GM12872 (cell line): ENCODE data around the gene ANKRD45.

Experiments used
- CTCF ChIP-seq: IDR thresholded peaks from 3 replicates; pipeline ENCODE4 v1.5.1; 2011; ENCODE audit warnings: low read depth, mild to moderate bottlenecking, low read length, moderate library complexity; ENCODE audit not compliant: insufficient read depth

ANKRD45 gene

GRCh38 chr1:173627269-173627668 lies 42.4 kb downstream of the ANKRD45 start:
- TF ChIP-seq CTCF: no peak

- no peak for TF ChIP-seq CTCF
Measured at GRCh38 chr1:173616859-173617258, 52.8 kb downstream of the ANKRD45 start.

- no peak for TF ChIP-seq CTCF
Measured at GRCh38 chr1:173608503-173609216, 61.0 kb downstream of the ANKRD45 start.

- no peak for TF ChIP-seq CTCF
Measured at GRCh38 chr1:173603056-173603591, 66.5 kb downstream of the ANKRD45 start, which contains the start of gene SLC9C2. Gene SLC9C2, minus strand, starts transcription at chr1:173603072. Its CDS starts 1,296 bp downstream, at chr1:173601776.

- TF ChIP-seq CTCF: no peak
Measured at GRCh38 chr1:173601588-173601987, 68.1 kb downstream of the ANKRD45 start.

GRCh38 chr1:173596097-173596825 lies 73.4 kb downstream of the ANKRD45 start:
- no peak for TF ChIP-seq CTCF

GRCh38 chr1:173590557-173590956 lies 79.1 kb downstream of the ANKRD45 start:
- TF ChIP-seq CTCF: no peak
